Calu3 (cell line): ENCODE measurements around the gene TRERF1. TPM values are rescaled to one million over a fixed set of nuclear protein-coding genes. Genes with fewer than 3 reads are reported as not detected.

ENCODE experiments used
- BruUV-seq: library from RNA; stranded (reverse); fragments of 400-500 nt; replicated peaks from 2 replicates; lab custom pipeline; 2021; lab: Mats Ljungman, UMichigan
- CTCF ChIA-PET: fragments of 300-600 bp; sonication (Branson Sonifier 250); formaldehyde crosslinking; loops from one replicate; lab custom pipeline; 2022; ENCODE audit warnings: antibody characterized with exemption; lab: Charles Lee
- DNase-seq: peaks from one replicate; pipeline ENCODE4 v3.0.0; 2022
- H3K27ac Mint-ChIP-seq: one replicate; pipeline ENCODE4 v1.8.0; 2022; ENCODE audit warnings: mixed read lengths; ENCODE audit not compliant: unreplicated experiment
- H3K27me3 Mint-ChIP-seq: one replicate; pipeline ENCODE4 v1.8.0; 2022; ENCODE audit warnings: mixed read lengths; ENCODE audit not compliant: unreplicated experiment
- H3K36me3 Mint-ChIP-seq: one replicate; pipeline ENCODE4 v1.8.0; 2022; ENCODE audit warnings: mild to moderate bottlenecking, moderate library complexity, mixed read lengths; ENCODE audit not compliant: insufficient read depth, unreplicated experiment
- H3K4me1 Mint-ChIP-seq: one replicate; pipeline ENCODE4 v1.8.0; 2022; ENCODE audit warnings: mild to moderate bottlenecking, low read depth, mixed read lengths; ENCODE audit not compliant: unreplicated experiment
- H3K4me3 Mint-ChIP-seq: one replicate; pipeline ENCODE4 v1.8.0; 2022; ENCODE audit warnings: mild to moderate bottlenecking, low read depth, moderate library complexity, mixed read lengths; ENCODE audit not compliant: unreplicated experiment
- H3K9me3 Mint-ChIP-seq: one replicate; pipeline ENCODE4 v1.8.0; 2022; ENCODE audit warnings: low read depth, mixed read lengths; ENCODE audit not compliant: unreplicated experiment
- CTCF ChIP-seq: fragments of 200-600 bp; IDR thresholded peaks from one replicate; pipeline ENCODE4 v1.8.0; 2022; ENCODE audit warnings: antibody characterized with exemption; ENCODE audit not compliant: unreplicated experiment
- intact Hi-C: fragments of 100-400 bp; cut with micrococcal nuclease; formaldehyde crosslinking; loops from one replicate; pipeline ENCODE4 v1.10.0; 2022; ENCODE audit not compliant: unreplicated experiment
- total RNA-seq: library from RNA; stranded (reverse); gene quantifications from 2 replicates; pipeline ENCODE4 v1.2.3, GENCODE V29; 2022

Gene TRERF1
- total RNA-seq, 1 experiment from 2014 or later: 1.4 TPM

GRCh38 chr6:42374018-42374669, 77.6 kb downstream of the TRERF1 start:
- H3K27me3 Mint-ChIP-seq: no peaks in the 10 kb centered on the region
- peaks cover 10% of the 10 kb centered on the region for H3K4me1 Mint-ChIP-seq
- H3K4me3 Mint-ChIP-seq: no peak overlapping the region
- no peaks in the 10 kb centered on the region for H3K36me3 Mint-ChIP-seq
- H3K27ac Mint-ChIP-seq: no peak overlapping the region
- peaks cover 2% of the 10 kb centered on the region for H3K9me3 Mint-ChIP-seq
- intact Hi-C loops: no loop called here
- no peak for DNase-seq
- no TSS peak for BruUV-seq
- no peak for TF ChIP-seq CTCF
- CTCF ChIA-PET: interaction anchor here (0.7 to 1.1 kb wide), 2 partner anchors 20 to 168 kb away, joined by 3 read pairs; no protein-coding TSS in a partner anchor

- peaks cover 2% of the 10 kb centered on the region for H3K9me3 Mint-ChIP-seq
- intact Hi-C loops: no loop called here
- no peak overlapping the region for H3K4me3 Mint-ChIP-seq
- no TSS peak for BruUV-seq
- CTCF ChIA-PET: no interaction called here
- H3K27ac Mint-ChIP-seq: no peak overlapping the region
- H3K4me1 Mint-ChIP-seq: peaks cover 10% of the 10 kb centered on the region
- no peak for DNase-seq
- no peak for TF ChIP-seq CTCF
- no peaks in the 10 kb centered on the region for H3K36me3 Mint-ChIP-seq
- H3K27me3 Mint-ChIP-seq: no peaks in the 10 kb centered on the region
Measured at GRCh38 chr6:42372699-42373098, 79.0 kb downstream of the TRERF1 start.

- Mint-ChIP-seq H3K27me3 (peaks cover 7% of the 10 kb centered on the region), H3K4me1 (peaks cover 10% of the 10 kb centered on the region), H3K36me3 (no peaks in the 10 kb centered on the region), H3K9me3 (peaks cover 2% of the 10 kb centered on the region), H3K27ac (no peak overlapping the region), H3K4me3 (no peak overlapping the region)
- intact Hi-C loops: no loop called here
- BruUV-seq: no TSS peak
- TF ChIP-seq CTCF: no peak
- no peak for DNase-seq
- CTCF ChIA-PET: no interaction called here
Measured at GRCh38 chr6:42370323-42370985, 81.3 kb downstream of the TRERF1 start.

GRCh38 chr6:42369568-42369967, 82.2 kb downstream of the TRERF1 start:
- Mint-ChIP-seq H3K27ac (no peak overlapping the region), H3K36me3 (no peaks in the 10 kb centered on the region), H3K27me3 (peaks cover 16% of the 10 kb centered on the region), H3K4me3 (no peak overlapping the region), H3K9me3 (peaks cover 2% of the 10 kb centered on the region), H3K4me1 (peaks cover 10% of the 10 kb centered on the region)
- CTCF ChIA-PET: no interaction called here
- TF ChIP-seq CTCF: no peak
- intact Hi-C loops: no loop called here
- BruUV-seq: no TSS peak
- DNase-seq: peak; percentile 55
